HG02642 (cell line): ENCODE measurements around the gene DNAJB9.

ENCODE experiments used
- ATAC-seq: cut with Tn5 transposase; IDR thresholded peaks from one replicate; pipeline ENCODE4 v1.9.1; 2021; ENCODE audit warnings: mild to moderate bottlenecking; ENCODE audit not compliant: unreplicated experiment, poor library complexity

The DNAJB9 gene

DNA sequence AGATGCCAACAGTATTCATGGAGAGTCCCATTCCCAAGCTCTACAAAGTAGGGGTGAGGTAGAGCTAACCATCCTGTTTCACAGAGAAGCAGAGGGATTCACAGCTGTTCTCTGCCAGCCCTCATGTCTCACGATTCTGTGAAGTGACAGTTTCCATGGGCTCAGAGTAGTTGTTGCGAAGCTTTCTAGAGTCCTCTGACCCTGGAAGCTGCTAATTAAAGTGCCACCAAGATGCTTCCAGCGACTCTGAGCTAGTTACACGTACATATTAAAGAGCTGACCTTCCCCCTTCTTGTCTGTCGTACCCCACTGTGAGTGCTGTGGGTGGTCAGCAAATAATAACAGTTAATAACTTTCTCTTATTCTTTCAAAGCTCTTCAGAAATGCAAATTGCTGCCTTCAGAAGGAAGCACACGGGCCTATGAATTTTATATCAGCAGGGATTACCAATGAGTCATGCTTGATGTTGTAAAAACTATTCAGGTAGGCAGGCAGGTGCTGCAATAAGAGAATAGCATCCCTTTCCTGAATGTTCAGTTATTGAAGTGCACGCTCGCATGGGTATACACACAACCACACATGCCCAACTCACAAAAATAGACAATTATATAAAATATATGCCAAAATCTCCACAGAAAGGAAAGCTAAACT is 34.1 kb downstream of the DNAJB9 start:
- no peak for ATAC-seq

DNA sequence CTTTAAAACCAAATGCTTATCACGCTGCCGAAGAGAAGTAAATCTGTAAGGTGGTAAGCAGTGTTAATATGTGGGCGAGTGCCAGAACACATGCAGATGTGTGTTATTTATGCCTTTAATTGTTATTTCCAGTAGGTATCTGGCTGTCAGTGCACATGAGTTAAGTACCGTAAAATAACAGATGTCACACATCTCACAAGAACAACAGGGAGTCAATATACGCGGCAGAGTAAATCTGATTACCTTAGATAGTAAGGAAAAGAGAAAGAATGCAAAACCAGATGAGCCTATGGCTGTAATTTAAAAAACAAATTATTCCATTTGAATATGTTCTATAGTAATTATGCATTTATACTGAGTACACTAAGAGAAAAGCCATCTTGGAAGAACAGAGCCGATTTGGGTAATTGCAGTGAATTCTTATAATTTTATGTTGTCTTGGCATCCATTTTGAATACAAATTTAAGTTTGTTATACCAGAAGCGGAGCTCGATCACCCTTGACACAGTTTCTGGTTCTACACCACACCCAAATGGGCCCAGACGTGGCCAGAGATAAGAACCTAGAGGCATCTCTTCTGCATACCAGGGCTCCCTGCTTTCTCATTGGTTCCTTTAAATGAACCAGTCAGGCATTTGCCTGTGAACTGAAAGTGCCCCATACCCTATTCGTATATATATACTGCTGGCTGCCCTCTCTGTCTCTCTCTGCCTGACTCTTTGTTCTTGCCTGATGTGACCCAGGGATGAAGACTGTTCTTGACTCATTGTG is 34.8 kb downstream of the DNAJB9 start:
- ATAC-seq = no peak

DNA sequence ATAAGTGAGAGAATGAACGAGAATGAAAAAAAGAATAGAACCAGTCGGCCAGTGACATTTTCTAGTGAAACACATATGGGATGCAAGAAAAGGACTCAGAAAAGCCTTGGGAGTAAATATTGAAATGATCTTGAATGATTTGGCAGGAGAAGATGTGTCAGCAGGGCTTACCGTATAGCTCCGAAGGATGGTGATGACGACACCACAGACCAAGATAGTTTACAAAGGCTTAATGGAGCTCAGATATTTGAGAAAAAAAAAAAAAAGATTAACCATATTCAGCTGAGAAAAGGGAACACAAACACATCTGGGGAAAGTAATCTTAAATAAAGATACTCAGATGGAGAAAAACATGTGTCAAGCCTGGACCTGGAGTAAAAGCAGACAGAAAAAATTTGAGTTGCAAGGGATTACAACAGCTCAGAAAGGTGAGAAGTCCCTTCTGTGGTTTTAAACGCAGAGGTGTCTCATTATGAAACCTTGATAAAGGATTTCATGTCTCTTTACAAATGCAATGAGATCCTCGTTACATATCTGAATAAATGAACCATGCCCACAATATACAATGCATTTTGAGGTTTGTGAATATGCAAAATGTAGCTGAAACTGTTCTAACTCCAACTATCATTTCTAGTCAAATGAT is 36.0 kb downstream of the DNAJB9 start:
- no peak for ATAC-seq

- ATAC-seq = no peak
These were observed 40.0 kb downstream of the DNAJB9 start for GRCh38 chr7:108609643-108610042.

- no peak for ATAC-seq
These were observed 41.6 kb downstream of the DNAJB9 start for GRCh38 chr7:108611268-108611667.

DNA sequence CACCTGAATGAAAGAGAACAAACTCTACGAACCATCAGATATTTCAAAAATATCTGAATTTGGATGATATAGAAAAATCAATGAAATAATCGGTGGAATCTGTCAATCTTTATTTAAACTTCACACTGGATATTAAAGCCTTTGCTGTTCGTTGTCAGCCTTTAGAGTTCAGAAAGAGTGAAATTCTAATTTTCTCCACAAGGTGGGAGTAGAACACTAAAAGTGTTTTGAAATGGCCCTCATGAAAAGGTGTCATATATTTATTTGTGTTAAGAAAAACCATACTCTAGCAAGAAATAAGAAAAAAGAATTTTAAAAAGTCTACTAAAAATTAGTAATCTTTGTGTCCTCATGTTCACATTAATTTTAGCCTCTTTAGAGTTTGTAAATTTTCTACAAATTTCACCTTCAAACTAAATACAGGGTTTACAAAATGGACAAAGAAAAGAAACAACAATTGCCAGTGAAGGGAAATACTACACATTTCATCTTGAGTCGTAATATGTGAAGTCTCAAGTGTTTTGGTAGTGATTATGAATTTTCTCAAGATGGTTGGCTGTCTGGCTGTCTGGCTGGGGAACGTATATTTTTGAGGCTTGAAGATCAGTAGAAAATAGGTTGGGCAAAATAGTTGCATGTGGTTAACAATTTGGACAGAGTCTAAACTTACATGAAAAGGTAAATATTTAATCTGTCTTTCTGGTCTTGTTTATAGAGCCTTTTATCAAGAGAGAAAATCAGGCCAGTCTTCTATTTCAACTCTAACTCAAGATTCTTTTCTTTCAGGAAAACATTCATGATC is 43.7 kb downstream of the DNAJB9 start:
- peak; percentile 79 for ATAC-seq

DNA sequence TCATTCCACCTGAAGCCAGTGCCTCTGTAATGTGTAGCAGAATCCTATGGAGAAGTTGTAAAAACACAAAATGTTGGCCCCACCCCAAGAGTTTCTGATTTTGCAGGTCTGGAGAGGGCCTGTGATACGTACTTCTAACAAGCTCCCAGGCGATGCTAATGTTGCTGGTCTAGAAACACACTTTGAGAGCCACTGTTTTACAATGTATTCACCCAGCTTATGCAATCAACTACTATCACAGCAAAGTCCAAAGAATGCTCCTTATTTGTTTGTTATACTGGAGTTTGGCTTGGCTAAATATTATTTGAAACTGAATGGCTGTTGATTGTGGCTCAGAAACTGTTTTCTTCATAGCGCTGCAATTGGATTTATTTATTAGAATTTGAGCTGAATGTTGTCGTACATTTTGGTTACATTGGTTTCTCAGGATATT is 44.3 kb downstream of the DNAJB9 start:
- no peak for ATAC-seq

- no peak for ATAC-seq
These were observed 45.2 kb downstream of the DNAJB9 start for GRCh38 chr7:108614896-108615295.

GRCh38 chr7:108618056-108618455 is 48.4 kb downstream of the DNAJB9 start:
- no peak for ATAC-seq

- ATAC-seq = peak; percentile 79
These were observed 53.5 kb downstream of the DNAJB9 start for GRCh38 chr7:108623220-108623619.
